ENCODE measurements around the gene JAG1.

The JAG1 gene

DNA sequence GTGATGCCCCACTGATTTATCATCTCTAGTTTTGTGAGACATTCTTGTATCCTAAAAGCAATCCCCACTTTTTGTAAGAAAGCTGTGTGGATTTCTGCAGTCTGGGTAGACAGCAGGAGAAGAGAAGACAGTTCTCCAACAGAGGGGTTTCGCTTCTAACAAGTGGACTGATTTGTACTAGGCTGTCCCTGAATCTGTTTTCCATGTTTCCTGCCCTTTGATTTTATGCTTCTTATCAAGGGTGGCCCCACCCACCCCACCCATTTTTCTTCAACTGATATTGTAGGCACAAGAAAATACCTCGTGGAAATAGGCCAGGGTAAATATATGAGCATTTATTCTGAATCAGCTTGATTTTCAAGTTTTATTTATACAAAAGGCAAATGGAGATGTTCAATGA is 25.7 kb upstream of the JAG1 start:
- no peak for DNase-seq

DNA sequence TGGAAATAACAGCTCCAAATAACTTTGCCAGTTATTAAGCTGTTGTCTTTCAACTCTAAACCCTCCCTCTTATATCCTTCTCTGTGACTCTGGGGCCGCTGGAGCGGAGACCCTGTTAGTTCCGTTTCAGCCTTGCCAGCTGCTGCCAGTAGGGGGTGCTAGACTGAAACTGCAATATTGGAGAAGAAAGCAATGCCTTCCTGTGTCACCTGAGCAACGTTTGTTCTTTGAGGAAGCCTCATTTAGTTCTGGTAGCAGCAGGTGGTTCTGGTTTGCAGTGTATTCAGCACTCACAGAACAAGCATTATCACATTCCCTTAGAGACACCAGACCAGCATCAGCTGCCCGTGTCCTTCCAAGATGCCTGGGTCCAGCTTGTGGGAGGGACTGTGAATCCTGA is 22.9 kb upstream of the JAG1 start:
- no peak for DNase-seq

DNA sequence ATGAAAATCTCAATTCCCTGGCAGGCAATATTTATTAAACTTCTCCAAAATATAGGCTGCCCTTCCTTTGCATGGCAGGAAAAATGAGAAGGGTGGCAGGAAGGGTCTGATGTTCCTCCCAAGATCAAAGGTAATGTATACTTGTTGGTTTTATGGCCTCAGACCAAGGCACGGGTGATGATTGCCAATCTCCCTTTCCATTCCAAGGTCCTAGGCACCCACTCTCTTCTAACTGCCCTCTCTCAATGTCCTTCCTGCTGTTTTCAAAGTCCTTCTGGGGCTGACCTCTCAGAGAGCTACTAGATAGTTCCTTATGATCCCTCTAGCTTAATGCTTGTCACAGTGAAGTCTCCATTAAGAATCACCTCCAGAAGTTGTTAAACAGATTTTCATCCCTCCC is 15.6 kb upstream of the JAG1 start:
- no peak for DNase-seq

DNA sequence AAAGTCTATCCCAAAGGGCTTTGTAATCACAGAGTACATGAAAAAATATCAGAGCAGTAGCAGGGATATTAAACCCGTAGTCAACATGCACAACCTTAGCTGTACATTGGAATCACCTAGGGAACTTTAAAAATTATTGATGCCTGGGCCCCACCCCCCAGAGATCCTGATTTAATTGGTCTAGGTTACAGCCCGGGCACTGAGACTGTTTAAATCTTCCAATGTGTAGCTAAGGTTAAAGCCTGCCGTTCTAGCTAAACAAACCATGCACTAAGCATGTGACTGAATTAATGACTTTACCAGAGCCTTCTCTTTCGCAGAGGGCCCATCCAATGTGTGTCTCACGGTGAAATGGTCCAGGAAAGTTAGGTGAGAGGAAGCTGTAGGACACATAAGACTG is 14.1 kb upstream of the JAG1 start:
- DNase-seq, result no peak

DNA sequence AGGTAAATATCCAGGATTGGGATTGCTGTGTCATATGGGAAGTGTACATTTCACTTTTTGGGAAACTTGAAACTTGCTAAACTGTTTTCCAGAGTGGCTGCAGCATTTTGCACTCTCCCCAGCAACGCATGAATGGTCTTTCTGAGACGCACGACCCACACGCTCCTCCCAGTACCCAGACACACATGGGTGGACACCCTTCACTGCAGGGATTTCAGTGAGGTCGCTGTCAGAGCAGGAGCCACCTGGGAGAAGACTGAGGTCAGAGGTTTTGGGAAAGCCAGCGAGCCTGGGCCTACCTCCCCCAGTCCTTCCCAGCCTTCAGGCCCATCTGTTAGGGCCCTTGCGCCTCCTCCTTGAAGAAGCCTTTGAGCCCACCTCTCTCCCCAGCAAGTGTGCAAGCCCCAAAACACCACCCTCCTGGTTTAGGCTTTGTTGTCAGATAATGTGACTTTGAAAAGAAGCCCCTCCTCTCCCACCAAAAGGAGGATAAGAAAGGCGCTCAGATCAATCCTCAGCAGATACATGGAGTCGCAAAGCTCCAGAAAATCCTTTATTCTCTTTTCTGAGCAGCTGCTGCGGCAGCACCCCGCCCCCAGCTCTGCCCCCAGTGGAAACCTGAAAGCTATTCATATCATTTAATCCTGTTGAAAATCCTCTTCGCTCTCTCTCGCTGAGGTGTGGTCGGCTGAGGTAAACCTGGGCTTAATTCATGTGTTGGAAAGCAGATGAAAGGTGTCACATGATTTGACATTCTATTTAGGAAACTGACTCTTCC is 12.7 kb upstream of the JAG1 start:
- no peak for DNase-seq

DNA sequence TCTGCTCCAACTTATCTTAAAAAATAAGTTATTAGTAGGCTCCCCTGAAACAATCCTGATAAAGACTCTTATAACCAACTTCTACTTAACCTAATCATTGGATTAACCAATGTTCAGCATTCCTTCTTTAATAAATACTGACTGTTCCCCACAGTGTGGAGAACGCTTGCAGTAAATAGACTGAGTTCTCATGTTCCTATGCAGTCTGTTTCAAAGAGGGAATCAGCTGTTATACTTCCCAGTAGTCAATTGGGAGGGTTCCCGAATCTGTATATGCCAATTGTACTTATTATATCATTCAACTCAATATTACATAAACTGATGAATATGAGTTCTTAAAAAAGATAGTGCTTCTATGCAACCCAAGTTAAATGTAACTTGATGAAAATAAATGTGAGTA is 9.7 kb upstream of the JAG1 start:
- DNase-seq, result no peak

DNA sequence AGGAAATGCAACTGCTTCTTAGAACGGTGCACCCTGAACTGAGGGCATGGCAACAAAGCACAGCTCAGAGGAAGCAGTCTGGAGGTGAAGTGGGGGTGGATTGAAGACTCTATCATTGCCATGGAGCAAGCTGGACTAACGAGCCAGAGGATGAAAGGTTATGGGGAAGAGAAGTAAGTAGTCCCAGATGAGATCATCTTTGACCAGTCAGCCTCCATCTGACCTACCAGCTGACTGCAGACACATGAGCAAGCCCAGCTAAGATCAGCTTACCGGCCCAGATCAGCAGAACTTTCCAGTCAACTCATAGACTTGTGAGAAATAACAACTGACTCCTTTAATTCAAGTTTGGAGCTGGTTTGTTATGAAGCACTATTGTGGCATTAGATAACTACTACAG is 9.1 kb upstream of the JAG1 start:
- no peak for DNase-seq

DNA sequence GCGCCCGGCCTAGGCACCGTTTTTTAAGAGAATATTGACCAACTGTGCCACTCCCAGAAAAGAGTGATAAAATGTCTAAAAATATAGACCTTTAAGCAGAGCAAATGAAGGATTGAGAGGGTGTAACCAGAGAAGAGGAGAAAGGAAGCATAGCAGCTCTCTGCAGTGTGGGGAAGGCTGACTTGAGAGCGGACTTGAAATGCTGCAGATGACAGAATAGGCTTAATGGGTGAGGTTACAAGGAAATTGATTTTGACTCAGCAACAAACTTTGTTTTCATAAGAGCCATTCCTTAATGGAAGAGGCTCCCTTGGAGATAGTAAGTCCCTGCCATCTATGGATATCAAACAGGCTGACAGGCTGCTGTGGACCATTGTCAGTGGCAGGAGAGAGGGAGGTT is 7.7 kb upstream of the JAG1 start:
- DNase-seq, result no peak

DNA sequence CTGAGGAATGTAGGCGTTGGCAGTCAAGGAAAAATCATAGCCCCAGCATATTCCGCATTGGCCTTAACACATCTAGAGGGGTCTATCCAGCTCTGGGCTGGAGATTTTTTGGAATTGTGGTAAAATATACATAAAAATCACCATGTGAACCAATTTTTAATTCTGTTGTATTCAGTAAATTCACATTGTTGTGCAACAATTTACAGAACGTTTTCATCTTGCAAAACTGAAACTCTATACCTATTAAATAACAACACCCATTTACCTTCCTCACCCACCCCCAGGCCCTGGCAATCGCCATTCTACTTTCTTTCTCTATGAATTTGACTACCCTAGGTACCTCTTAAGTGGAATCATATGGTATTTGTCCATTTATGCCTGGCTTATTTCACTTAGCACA is 6.8 kb upstream of the JAG1 start:
- no peak for DNase-seq

DNA sequence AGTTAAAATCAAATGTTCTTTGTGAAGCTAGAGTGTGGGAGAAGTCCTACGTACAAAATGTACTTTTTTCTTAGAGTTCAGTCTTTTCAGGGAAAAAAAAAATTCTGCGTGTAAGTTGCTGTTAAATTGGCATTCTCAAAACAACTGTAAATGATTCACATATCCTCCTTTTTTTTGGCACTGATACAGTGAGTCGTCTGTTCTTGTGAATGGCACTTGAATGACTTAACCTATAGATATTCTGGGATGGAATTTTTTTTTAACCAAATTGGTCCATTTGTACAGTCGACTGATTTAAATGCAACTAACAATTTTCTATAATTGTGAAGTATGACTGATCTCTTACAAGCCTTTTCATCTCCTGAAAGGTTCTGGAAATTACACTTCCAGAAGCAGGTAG is 5.5 kb upstream of the JAG1 start:
- DNase-seq, result no peak

DNA sequence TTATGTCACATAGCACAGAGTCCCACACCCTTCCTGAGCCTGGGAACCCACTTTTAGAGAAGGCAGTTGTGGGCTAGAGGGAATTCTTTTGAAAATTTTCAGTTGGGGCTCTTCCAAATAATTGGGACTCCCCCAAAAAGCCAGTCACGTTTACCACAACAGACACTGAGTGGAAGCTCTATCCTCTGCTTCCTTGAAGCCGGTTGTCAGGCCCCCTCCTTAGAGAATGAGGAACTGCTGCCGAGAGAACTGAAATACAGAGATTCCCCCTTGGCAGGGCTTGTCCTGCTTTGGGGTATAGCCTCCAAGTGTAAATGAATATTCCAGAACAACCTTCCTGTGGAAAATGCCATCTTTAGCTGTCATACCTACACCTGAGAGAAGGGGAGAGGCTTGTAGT is 2.7 kb upstream of the JAG1 start:
- DNase-seq, result no peak

DNA sequence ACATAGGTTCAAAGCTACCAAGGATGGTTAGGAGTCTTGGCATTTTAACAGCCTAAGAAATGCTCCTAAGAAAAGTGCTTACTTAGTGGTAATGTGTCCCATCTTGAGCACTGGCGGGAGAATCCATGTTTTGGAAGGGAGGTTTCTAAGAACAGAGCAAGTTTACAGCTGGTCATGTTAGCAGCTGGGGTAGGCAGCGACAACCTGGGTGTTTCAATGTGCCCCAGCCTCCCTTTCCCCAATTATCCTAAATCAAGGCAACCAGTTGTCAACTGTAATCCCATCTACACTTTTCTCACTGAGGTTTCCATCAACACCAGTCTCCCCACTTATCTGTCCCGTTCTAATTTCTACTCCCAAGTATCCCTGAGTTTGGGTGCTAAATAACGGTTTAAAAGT is 1.6 kb upstream of the JAG1 start:
- no peak for DNase-seq

DNA sequence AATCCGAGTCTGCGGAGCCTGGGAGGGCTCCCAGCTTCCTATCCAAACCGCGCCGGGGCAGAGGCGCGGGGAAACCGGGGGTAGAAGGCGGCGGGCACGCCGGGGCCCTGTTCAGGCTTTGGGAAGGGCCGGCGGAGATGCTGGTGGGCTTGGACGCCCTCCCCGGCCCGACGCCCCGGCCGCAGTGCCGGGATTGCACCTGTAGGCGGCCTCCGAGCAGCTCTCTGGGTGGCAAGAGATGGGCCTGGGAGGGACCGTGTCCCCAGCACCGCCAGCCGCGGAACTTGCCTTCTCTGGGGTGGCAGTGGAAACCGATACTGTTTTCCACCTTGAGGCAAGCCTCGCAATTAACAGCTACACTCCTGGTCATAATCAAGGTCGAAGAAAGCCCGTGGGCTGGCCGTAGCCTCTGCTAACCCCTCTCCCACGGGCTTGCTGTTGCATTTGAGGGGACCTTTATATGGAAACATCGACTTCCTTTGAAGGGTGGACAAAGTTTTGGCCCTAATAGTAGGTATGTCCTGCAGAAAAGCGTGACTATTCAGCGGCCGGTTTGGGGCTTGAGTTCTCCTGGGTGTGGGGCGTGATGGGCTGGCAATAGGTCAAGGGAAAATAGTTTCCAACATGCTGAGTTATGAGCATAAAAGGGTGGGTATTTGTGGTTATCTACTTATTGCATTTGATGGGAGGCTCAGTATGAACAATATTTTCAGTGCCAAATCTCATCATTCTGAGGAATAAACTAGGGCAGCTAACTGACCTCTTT is 1.1 kb upstream of the JAG1 start:
- DNase-seq, result peak; percentile 40 to 58

DNA sequence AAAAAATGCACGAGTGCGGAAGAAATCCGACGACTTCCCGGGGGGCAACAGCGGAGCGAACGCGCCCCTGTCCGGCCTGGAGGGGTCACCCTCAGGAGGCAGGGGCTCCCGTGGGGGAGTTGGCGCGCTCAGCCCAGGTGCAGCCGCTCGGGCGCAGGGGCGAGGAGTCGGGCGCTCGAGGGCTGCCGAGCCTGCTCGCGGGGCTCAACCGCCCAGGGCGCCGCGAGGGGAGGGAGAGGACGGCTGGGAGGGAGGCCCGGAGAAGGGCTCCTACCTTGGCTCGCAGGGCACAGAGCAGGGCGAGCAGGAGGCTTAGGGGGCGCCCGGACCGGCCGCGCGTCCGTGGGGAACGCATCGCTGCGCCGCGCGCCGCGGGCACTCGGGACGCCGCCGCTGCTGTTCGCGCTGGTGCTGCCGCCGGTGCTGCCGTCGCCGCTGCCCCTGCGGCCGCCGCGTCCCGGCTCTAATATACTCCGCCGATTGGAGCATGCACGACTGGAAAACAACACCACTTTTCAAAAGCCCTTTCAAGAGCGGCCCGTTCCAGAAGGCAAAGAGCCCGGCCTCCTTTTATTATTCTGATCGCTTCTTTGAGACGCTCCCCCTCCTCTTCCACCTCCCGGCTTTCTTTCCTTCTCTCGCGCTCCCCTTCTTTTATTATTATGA is 490 bp downstream of the JAG1 start:
- DNase-seq, result peak; percentile 45 to 52

DNA sequence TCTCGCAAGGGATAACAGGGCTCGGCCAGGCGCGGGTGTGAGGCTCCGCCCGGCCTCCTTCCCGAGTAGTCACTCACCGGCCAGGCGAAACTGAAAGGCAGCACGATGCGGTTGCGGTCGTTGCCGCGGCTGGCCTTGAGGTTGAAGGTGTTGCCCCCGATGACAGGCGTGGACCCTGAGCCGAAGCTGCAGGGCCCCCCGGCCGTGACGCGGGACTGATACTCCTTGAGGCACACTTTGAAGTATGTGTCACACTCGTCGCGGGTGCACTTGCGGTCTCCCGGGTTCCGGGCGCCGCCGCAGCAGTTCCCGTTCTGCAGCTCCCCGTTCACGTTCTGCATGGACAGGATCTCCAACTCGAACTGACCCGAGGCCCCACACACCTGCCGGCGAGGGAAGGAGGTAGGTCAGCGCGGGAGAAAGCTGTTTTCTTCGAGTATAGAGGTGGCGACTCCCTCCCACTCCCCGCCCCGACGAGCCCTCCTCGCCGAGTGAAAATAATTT is 1.1 kb downstream of the JAG1 start:
- DNase-seq, result peak; percentile 23 to 43

DNA sequence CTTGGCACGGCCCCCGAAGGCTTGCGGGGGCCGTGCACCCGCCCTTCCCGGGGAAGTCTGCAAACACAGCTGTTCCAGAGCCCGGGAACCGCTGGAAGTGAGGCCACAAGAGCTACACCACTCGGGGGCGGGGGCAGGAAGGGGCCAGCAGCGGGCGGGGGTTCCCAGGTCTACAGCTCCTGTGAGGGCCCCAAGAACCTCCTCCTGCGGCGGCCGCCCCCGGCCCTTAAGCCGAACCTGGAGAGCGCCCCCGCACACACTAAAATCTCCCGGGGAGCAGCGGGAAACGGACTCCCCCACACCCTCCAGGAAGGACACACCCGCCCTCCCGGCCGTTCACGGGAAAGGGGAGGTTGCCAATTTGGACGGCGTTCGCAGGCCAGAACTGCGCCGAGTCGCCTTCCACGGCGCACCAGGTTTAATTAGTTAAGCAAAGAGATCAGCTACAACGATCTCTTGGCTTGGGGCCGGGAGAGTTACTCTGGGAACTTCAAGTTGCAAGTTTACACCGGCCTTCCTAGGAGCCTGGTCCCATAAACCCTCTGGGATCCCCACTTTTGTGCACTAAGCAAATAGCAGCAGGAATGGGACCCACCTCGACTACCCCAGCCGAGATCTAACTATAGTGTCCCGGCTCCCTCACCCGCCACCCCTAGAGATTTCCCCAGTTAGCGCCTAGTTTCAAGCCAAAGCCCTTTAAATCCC is 1.7 kb downstream of the JAG1 start:
- no peak for DNase-seq

DNA sequence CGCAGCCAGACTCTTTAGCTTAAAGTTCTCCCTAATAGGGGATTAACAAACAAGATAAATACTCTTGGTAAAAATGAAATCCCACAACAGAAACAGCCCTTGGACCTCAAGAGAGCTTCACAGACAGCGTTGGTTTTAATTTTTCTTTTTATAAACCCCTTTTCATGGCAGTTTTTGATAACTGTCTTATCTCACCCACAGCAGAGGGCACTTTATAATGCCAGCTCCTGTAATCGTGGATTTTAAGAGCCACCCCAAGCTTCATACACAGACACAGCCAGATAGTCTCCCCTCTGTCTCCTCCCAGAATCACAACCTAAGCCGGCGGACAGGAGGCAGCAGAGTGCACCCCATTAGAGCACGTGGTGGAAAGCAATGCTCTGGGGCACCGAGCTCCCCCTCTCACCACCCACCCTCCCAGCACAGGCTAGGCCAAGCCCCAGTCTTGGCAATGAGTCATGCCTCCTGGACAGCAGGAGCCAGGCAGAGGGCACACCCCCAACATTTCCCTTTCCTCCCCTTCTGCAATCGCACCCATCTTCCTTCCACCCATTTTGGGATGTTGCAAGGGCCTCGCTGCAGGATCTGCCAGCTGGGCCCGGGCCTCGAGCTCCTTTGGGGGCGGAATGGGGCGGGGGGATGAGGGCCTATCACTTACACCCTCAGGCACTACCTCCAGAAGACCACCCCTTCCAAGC is 2.4 kb downstream of the JAG1 start:
- no peak for DNase-seq

DNA sequence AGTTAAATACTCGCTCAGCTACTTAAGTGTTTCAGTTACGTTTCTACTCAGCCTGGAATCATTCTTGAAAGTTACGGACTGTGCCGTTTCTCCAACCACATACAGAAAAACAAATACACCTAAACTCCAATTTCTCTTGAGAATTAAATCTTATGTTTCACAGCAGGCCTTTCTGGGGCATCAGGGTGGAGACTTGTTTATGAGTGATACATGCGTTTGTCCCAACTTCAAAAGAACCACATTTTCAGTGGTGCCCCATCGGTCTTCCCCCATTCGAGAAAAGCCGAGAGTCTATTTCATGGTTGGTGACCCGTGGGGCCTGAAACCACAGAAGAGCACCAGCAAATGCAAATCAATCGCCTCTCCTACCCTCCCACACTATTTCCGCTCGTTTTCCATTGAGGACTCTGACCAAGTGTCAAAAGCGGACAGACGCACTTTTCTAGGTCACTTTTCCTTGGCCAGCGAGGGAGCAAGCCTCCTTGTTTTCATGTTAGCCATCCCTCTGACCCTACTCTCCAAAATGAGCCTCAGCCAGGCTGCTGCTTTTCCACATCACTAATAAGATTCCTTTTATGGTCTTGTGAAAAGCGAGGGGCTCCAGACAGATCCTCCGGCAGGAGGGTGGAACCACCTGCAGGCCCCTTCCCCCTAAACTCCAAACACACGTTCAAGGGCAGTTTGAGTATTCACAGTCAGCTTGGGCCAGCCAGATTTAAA is 3.1 kb downstream of the JAG1 start:
- DNase-seq, result no peak

DNA sequence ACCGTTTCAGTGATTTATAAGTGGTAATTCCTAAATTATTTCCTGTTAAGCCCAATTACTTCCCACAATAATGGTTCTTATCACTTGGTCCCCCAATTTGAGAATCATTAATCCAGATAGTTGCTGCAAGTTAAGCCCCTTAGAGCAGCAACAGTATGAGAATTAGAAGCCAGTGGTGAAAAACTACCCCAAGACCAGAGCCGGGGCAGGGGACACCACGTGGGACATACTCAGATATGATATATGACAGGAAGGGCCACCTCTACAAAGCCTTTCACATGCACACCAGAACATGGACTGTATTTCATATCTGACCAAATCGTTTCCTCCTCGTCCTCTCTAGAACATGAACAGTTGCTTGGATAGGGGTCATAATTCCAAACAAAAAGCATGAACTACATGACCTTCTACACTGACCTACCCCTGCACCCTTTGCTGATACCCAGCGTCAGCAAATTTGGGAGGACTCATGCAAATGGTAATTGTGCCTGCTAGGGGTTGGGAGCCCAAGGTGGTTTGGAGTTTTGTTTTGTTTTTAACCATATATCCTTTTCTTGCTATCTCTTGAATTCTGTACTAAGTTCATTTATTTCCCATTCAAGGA is 3.9 kb downstream of the JAG1 start:
- no peak for DNase-seq

DNA sequence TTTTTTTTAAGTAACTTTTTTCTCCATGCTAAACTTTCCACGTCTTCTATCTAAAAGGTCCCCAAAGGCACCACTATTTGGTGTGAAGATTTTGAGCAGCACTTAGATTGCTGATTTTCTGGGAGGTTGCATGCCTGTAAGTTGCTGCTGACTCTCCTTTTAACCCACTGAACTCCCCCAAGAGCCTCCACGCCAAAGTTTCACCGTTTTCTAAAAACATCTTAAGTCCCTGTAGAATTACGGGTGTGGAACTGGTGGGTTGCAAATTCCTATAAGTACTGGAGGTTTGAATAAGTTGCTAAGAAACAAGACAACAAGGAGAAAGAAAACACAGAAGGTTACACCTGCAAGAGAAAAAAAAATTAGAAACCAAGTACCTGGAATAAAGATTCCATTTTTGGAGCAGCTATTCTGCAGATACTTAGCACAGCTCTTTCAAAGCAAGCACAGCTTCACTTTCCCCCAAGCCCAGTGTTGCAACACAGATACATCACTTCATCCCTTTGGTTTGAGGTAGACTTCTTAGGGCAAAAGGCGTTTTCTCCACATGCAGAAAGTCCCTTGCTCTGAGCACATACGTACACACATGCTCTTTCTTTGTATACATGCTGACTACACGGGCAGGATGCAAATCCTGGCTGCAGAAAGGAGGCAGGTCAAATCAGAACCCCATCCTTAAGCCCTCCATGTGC is 5.0 kb downstream of the JAG1 start:
- DNase-seq, result no peak
